Upper lobe of right lung (tissue), 1 donor: ENCODE results near the gene ZFP91. TPM values are rescaled to one million over a fixed set of nuclear protein-coding genes. Genes with fewer than 3 reads are reported as not detected.

Experiments used
- ATAC-seq: fragments of 200-7000 bp; cut with Tn5 transposase; one replicate; pipeline ENCODE4 v1.9.1; 2020; ENCODE audit warnings: mild to moderate bottlenecking, moderate library complexity
- DNase-seq: peaks from one replicate; pipeline ENCODE4 v3.0.0-alpha.2; 2020
- H3K27ac ChIP-seq: fragments of 200-600 bp; one replicate; pipeline ENCODE4 v1.8.0; 2022
- H3K27me3 ChIP-seq: fragments of 200-600 bp; one replicate; pipeline ENCODE4 v1.8.0; 2022; ENCODE audit warnings: mild to moderate bottlenecking
- H3K36me3 ChIP-seq: fragments of 200-600 bp; one replicate; pipeline ENCODE4 v1.8.0; 2022
- H3K4me1 ChIP-seq: fragments of 200-600 bp; one replicate; pipeline ENCODE4 v1.8.0; 2022
- H3K4me3 ChIP-seq: fragments of 200-600 bp; one replicate; pipeline ENCODE4 v1.8.0; 2022; ENCODE audit warnings: mild to moderate bottlenecking
- H3K9me3 ChIP-seq: fragments of 200-600 bp; one replicate; pipeline ENCODE4 v1.8.0; 2022
- CTCF ChIP-seq: fragments of 200-600 bp; IDR thresholded peaks from one replicate; pipeline ENCODE4 v1.8.0; 2022; ENCODE audit warnings: antibody characterized with exemption
- intact Hi-C: fragments of 100-400 bp; cut with DNase I; formaldehyde crosslinking; loops from one replicate; pipeline ENCODE4 v1.11.0; 2022
- total RNA-seq: library from RNA; stranded (reverse); fragmentation: NEBNext Ultra II Directional; extraction: Animal tissue kit (Norgen Biotek cat#: 25700); gene quantifications from one replicate; pipeline ENCODE4 v1.2.1, GENCODE V29; 2021
- donor health status: DM: no; HTN: yes; CAD: no; lungs with severe emphysema.

Gene ZFP91
- total RNA-seq, 1 donor from 2014 or later, result 48.3 TPM

- no peak for DNase-seq
- no peak overlapping the region for H3K27ac ChIP-seq
- no peaks in the 10 kb centered on the region for H3K9me3 ChIP-seq
- peaks cover 98% of the 10 kb centered on the region for H3K36me3 ChIP-seq
- H3K4me1 ChIP-seq, result no peaks in the 10 kb centered on the region
- ATAC-seq, result no peak
- H3K27me3 ChIP-seq, result no peaks in the 10 kb centered on the region
- intact Hi-C loops, result no loop called here
- no peak for TF ChIP-seq CTCF
- H3K4me3 ChIP-seq, result no peak overlapping the region
Observed at GRCh38 chr11:58616594-58616993, 37.7 kb downstream of the ZFP91 start.

- DNase-seq (no peak), ATAC-seq (no peak)
- Histone ChIP-seq H3K4me3 (no peak overlapping the region), H3K36me3 (peaks cover 96% of the 10 kb centered on the region), H3K27me3 (no peaks in the 10 kb centered on the region), H3K27ac (no peak overlapping the region), H3K9me3 (no peaks in the 10 kb centered on the region), H3K4me1 (no peaks in the 10 kb centered on the region)
- TF ChIP-seq CTCF, result no peak
- intact Hi-C loops, result no loop called here
Observed at GRCh38 chr11:58617976-58618557, 39.2 kb downstream of the ZFP91 start.

GRCh38 chr11:58621586-58622262 is 42.9 kb downstream of the ZFP91 start:
- DNase-seq (no peak), ATAC-seq (no peak)
- Histone ChIP-seq H3K4me3 (no peak overlapping the region), H3K9me3 (no peaks in the 10 kb centered on the region), H3K36me3 (peaks cover 83% of the 10 kb centered on the region), H3K4me1 (no peaks in the 10 kb centered on the region), H3K27me3 (no peaks in the 10 kb centered on the region), H3K27ac (no peak overlapping the region)
- intact Hi-C loops, result no loop called here
- TF ChIP-seq CTCF, result no peak

GRCh38 chr11:58622344-58622743 is 43.5 kb downstream of the ZFP91 start, which contains the start of gene CNTF:
TSS of gene CNTF (plus strand) at chr11:58622665. CDS start at chr11:58622753, 88 bp downstream.
- ATAC-seq, result no peak
- Histone ChIP-seq H3K4me1 (no peaks in the 10 kb centered on the region), H3K27ac (no peak within 1 kb of the TSS), H3K27me3 (no peaks in the 10 kb centered on the region), H3K4me3 (no peak within 1 kb of the TSS), H3K36me3 (peaks cover 77% of the 10 kb centered on the region), H3K9me3 (no peaks in the 10 kb centered on the region)
- TF ChIP-seq CTCF, result no peak
- DNase-seq, result no peak
- intact Hi-C loops, result no loop called here

- Histone ChIP-seq H3K4me1 (no peaks in the 10 kb centered on the region), H3K27ac (no peak overlapping the region), H3K9me3 (no peaks in the 10 kb centered on the region), H3K4me3 (no peak overlapping the region), H3K27me3 (no peaks in the 10 kb centered on the region), H3K36me3 (peaks cover 50% of the 10 kb centered on the region)
- DNase-seq (no peak), ATAC-seq (no peak)
- no peak for TF ChIP-seq CTCF
- intact Hi-C loops, result no loop called here
Observed at GRCh38 chr11:58625086-58625485, 46.2 kb downstream of the ZFP91 start.
